Keratinocyte (primary cell): ENCODE results near the gene AK1.

Source experiments
- EZH2 ChIP-seq: IDR thresholded peaks from one replicate; pipeline ENCODE4 v1.6.1; 2012; ENCODE audit warnings: inconsistent platforms, mild to moderate bottlenecking, low read length, moderate library complexity
- TF ChIP-seq, protein P1 (sequence below), 3 experiments: IDR thresholded peaks in 1 of 3; conservative IDR thresholded peaks in 1 of 3; optimal IDR thresholded peaks in 1 of 3; 2 replicates in 2 of 3; 3 replicates in 1 of 3; pipeline versions ENCODE3 to v1.5.1; 2011; ENCODE audit warnings: low read length in 3 of 3, mild to moderate bottlenecking in 3 of 3, moderate library complexity in 2 of 3, control low read depth in 1 of 3, inconsistent platforms in 1 of 3; ENCODE audit not compliant: insufficient read depth in 2 of 3; ENCODE audit errors: extremely low read depth in 1 of 3

DNA sequence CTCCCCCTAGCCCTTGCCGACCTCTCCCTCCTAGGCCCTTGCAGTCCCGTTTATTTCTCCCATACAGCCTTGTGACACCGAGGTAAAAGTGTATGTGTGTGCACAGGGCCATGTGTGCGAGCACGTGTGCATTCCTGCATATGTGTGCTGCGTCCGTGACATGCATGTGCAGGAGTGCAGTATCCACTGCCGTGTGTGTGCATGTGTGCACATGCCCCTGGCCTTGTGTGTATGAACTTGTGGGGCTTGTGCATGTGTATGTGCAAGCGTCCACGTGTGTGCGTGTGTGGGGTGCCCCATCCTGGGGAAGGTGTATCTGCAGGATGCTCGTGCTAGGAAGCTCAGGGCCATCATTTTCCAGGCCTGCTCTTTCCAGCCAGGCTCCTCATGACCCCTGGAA lies 6.6 kb downstream of the AK1 start:
- TF ChIP-seq, protein P1, sequence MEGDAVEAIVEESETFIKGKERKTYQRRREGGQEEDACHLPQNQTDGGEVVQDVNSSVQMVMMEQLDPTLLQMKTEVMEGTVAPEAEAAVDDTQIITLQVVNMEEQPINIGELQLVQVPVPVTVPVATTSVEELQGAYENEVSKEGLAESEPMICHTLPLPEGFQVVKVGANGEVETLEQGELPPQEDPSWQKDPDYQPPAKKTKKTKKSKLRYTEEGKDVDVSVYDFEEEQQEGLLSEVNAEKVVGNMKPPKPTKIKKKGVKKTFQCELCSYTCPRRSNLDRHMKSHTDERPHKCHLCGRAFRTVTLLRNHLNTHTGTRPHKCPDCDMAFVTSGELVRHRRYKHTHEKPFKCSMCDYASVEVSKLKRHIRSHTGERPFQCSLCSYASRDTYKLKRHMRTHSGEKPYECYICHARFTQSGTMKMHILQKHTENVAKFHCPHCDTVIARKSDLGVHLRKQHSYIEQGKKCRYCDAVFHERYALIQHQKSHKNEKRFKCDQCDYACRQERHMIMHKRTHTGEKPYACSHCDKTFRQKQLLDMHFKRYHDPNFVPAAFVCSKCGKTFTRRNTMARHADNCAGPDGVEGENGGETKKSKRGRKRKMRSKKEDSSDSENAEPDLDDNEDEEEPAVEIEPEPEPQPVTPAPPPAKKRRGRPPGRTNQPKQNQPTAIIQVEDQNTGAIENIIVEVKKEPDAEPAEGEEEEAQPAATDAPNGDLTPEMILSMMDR (optimal IDR thresholded peaks at IDR 0.05 in 1 of 3, IDR thresholded peaks at IDR 0.05 in 1 of 3, conservative IDR thresholded peaks at IDR 0.05 in 1 of 3; ENCODE audit: extremely low read depth in 1 of 3, insufficient read depth in 2 of 3, low read length in 3 of 3) = no peak
- TF ChIP-seq EZH2 = no peak
